ENCODE results near the gene RBKS. TPM values are rescaled to one million over a fixed set of nuclear protein-coding genes. Genes with fewer than 3 reads are reported as not detected.

The RBKS gene
- total and polyA plus RNA-seq, 2 of the 13 experiments (the other 11 are each of a cell fraction or from before 2014, with no cell fraction given): 7.7 to 8.3 TPM

DNA sequence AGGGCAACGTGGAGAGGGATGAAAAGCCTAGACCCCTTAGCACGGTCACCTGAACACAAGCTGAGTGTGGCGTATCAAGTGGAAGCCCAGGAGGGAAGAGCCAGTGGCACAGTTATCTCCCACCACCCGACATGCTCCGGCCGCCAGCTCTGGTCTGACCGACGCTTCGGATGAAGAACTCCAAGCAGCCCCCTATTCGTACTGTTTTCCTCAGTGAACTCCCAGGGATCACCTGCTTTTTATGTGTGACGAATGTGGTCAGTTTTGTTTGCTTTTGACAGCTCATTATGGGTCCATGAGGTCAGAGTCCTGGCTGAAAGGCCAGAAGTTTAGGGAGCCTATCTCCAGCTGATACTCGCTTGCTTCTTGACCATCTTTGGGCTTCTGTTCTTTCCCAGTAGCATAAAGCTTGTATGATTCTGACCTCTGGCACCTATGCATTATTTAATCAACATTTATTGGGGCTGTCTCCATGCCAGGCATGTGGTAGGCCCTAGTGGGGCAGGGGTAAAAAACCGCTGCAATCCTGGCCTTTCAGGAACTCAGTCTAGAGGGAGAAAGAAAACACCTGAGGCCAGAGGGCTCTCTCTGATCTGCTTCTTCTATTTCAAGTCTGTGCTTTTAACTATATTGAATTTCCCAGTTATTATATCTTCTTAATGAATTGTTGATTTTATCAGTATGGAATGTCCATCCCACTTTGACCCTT lies 151.7 kb downstream of the RBKS start (continued):
- TF ChIP-seq, protein P1, sequence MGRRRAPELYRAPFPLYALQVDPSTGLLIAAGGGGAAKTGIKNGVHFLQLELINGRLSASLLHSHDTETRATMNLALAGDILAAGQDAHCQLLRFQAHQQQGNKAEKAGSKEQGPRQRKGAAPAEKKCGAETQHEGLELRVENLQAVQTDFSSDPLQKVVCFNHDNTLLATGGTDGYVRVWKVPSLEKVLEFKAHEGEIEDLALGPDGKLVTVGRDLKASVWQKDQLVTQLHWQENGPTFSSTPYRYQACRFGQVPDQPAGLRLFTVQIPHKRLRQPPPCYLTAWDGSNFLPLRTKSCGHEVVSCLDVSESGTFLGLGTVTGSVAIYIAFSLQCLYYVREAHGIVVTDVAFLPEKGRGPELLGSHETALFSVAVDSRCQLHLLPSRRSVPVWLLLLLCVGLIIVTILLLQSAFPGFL (CRISPR knock-in tag; IDR thresholded peaks at IDR 0.05): no peak
- TF ChIP-seq ZNF710 (CRISPR knock-in tag; IDR thresholded peaks at IDR 0.05; ENCODE audit: borderline replicate concordance) (peak; percentile 72; the same call in 1 of the 2 replicates), THAP11 (CRISPR knock-in tag; IDR thresholded peaks at IDR 0.05) (peak; percentile 22; the same call in 1 of the 2 replicates), MED1 (CRISPR knock-in tag; IDR thresholded peaks at IDR 0.05) (peak; percentile 79), ZSCAN29 (CRISPR knock-in tag; conservative IDR thresholded peaks at IDR 0.05) (peak; percentile 51; the same call in 1 of the 2 replicates), ZNF816 (CRISPR knock-in tag; IDR thresholded peaks at IDR 0.05; ENCODE audit: borderline replicate concordance) (0 out of 2 replicates have a peak, but pooled peaks have one; percentile 89), NR2F1 (CRISPR knock-in tag; IDR thresholded peaks at IDR 0.05) (peak; percentile 26 to 57; a peak in 1 of 4 replicates), HNRNPLL (IDR thresholded peaks at IDR 0.05; ENCODE audit: low read depth, low read length, poor library complexity, severe bottlenecking) (no peak), RAD21 (CRISPR knock-in tag; IDR thresholded peaks at IDR 0.05) (0 out of 2 replicates have a peak, but pooled peaks have one; percentile 6), ZNF878 (CRISPR knock-in tag; IDR thresholded peaks at IDR 0.05) (0 out of 2 replicates have a peak, but pooled peaks have one; percentile 28), NONO (IDR thresholded peaks at IDR 0.05) (no peak), NONO (CRISPR knock-in tag; conservative IDR thresholded peaks at IDR 0.05) (peak; percentile 26; the same call in 1 of the 2 replicates), GFI1 (CRISPR knock-in tag; IDR thresholded peaks at IDR 0.05; ENCODE audit: borderline replicate concordance) (peak; percentile 95), MED8 (CRISPR knock-in tag; IDR thresholded peaks at IDR 0.05; ENCODE audit: insufficient replicate concordance) (peak; percentile 23), TARDBP (CRISPR knock-in tag; IDR thresholded peaks at IDR 0.05) (peak; percentile 61), ASH2L (IDR thresholded peaks at IDR 0.05; ENCODE audit: insufficient read length, low read depth, low read length) (peak; percentile 47), ZFP41 (CRISPR knock-in tag; IDR thresholded peaks at IDR 0.05; ENCODE audit: borderline replicate concordance) (peak; percentile 44; the same call in 1 of the 2 replicates)
- TF ChIP-seq, protein P2, sequence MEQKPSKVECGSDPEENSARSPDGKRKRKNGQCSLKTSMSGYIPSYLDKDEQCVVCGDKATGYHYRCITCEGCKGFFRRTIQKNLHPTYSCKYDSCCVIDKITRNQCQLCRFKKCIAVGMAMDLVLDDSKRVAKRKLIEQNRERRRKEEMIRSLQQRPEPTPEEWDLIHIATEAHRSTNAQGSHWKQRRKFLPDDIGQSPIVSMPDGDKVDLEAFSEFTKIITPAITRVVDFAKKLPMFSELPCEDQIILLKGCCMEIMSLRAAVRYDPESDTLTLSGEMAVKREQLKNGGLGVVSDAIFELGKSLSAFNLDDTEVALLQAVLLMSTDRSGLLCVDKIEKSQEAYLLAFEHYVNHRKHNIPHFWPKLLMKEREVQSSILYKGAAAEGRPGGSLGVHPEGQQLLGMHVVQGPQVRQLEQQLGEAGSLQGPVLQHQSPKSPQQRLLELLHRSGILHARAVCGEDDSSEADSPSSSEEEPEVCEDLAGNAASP (CRISPR knock-in tag; IDR thresholded peaks at IDR 0.05; ENCODE audit: borderline replicate concordance): peak; percentile 75; the same call in 1 of the 2 replicates
- TF ChIP-seq, protein P3, sequence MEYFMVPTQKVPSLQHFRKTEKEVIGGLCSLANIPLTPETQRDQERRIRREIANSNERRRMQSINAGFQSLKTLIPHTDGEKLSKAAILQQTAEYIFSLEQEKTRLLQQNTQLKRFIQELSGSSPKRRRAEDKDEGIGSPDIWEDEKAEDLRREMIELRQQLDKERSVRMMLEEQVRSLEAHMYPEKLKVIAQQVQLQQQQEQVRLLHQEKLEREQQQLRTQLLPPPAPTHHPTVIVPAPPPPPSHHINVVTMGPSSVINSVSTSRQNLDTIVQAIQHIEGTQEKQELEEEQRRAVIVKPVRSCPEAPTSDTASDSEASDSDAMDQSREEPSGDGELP (IDR thresholded peaks at IDR 0.05; ENCODE audit: borderline replicate concordance, low read depth): peak; percentile 93
- TF ChIP-seq, protein P4, sequence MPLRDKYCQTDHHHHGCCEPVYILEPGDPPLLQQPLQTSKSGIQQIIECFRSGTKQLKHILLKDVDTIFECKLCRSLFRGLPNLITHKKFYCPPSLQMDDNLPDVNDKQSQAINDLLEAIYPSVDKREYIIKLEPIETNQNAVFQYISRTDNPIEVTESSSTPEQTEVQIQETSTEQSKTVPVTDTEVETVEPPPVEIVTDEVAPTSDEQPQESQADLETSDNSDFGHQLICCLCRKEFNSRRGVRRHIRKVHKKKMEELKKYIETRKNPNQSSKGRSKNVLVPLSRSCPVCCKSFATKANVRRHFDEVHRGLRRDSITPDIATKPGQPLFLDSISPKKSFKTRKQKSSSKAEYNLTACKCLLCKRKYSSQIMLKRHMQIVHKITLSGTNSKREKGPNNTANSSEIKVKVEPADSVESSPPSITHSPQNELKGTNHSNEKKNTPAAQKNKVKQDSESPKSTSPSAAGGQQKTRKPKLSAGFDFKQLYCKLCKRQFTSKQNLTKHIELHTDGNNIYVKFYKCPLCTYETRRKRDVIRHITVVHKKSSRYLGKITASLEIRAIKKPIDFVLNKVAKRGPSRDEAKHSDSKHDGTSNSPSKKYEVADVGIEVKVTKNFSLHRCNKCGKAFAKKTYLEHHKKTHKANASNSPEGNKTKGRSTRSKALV (CRISPR knock-in tag; IDR thresholded peaks at IDR 0.05): no peak

Measured in HepG2 (cell line).